K562 (cell line): ENCODE measurements around the gene PNMT. TPM values are rescaled to one million over a fixed set of nuclear protein-coding genes. Genes with fewer than 3 reads are reported as not detected.

Experiments used
- GABPB1 ChIP-seq: sonication (generic); formaldehyde crosslinking; IDR thresholded peaks from 2 replicates; pipeline ENCODE4 v1.8.0; 2022; ENCODE audit warnings: mild to moderate bottlenecking, missing genetic modification reagents
- GATAD2B ChIP-seq: fragments of 450-650 bp; IDR thresholded peaks from 2 replicates; pipeline ENCODE4 v1.6.1; 2017; ENCODE audit warnings: mild to moderate bottlenecking, borderline replicate concordance
- MLLT1 ChIP-seq, 2 experiments: fragments of 450-650 bp; IDR thresholded peaks; 2 replicates each; pipeline ENCODE4 v1.6.1; 2016
- NCOA4 ChIP-seq: fragments of 450-650 bp; IDR thresholded peaks from 2 replicates; pipeline ENCODE4 v1.6.1; 2018; ENCODE audit warnings: mild to moderate bottlenecking; ENCODE audit not compliant: partially characterized antibody
- PTTG1 ChIP-seq: fragments of 450-650 bp; IDR thresholded peaks from 2 replicates; pipeline ENCODE4 v1.6.1; 2016; ENCODE audit warnings: low read depth, mild to moderate bottlenecking, missing genetic modification characterization, missing compliant biosample characterization
- RBFOX2 ChIP-seq: fragments of 200-400 bp; formaldehyde crosslinking; IDR thresholded peaks from 2 replicates; pipeline ENCODE4 v1.6.1; 2017; ENCODE audit warnings: low read depth, mild to moderate bottlenecking, low read length, moderate library complexity
- RBM17 ChIP-seq: fragments of 200-400 bp; formaldehyde crosslinking; IDR thresholded peaks from 2 replicates; pipeline ENCODE4 v1.6.1; 2017; ENCODE audit warnings: low read depth, mild to moderate bottlenecking, low read length, borderline replicate concordance
- SNRNP70 ChIP-seq: fragments of 200-400 bp; formaldehyde crosslinking; optimal IDR thresholded peaks from 2 replicates; pipeline ENCODE3; 2017; ENCODE audit warnings: low read depth, low read length
- TCF3 ChIP-seq: sonication (generic); formaldehyde crosslinking; IDR thresholded peaks from 2 replicates; pipeline ENCODE4 v1.4.0; 2020; ENCODE audit warnings: mild to moderate bottlenecking, missing genetic modification reagents
- THRA ChIP-seq: fragments of 450-650 bp; IDR thresholded peaks from 2 replicates; pipeline ENCODE4 v1.6.1; 2017; ENCODE audit warnings: mild to moderate bottlenecking, moderate library complexity
- ZBTB12 ChIP-seq: fragments of 250-450 bp; sonication (Bioruptor Pico); IDR thresholded peaks from 2 replicates; pipeline ENCODE4 v1.4.0; 2020
- ZNF232 ChIP-seq: sonication (generic); formaldehyde crosslinking; IDR thresholded peaks from 2 replicates; pipeline ENCODE4 v1.8.0; 2022; ENCODE audit warnings: mild to moderate bottlenecking, missing genetic modification reagents
- ZNF239 ChIP-seq: fragments of 250-450 bp; sonication (Bioruptor Pico); IDR thresholded peaks from 2 replicates; pipeline ENCODE4 v1.4.0; 2020; ENCODE audit warnings: mild to moderate bottlenecking
- ZNF589 ChIP-seq: fragments of 200-800 bp; sonication (Bioruptor generic); IDR thresholded peaks from 2 replicates; pipeline ENCODE4 v1.6.1; 2016; ENCODE audit warnings: low read depth, missing genetic modification characterization, missing compliant biosample characterization
- polyA plus RNA-seq, 8 experiments: library from polyadenylated mRNA; depleted of rRNA in 4 of 8; stranded (reverse) in 5 of 8; unstranded in 3 of 8; fragments of >200 nt; fragmentation: Nextera tagmentation in 2 of 8; fragmentation: Illumina TruSeq in 1 of 8; extraction: Ambion mirVana in 2 of 8; extraction: Trizol in 1 of 8; gene quantifications; 2 replicates each; pipeline versions ENCODE4 v1.2.1 to v1.2.3, GENCODE V29; 2011 to 2014; ENCODE audit warnings: inconsistent platforms in 1 of 8, missing spikeins in 1 of 8
- total RNA-seq, 7 experiments: library from RNA; depleted of rRNA in 6 of 7; stranded (reverse); fragments of >200 nt in 6 of 7; fragmentation: Illumina TruSeq in 2 of 7; extraction: Trizol in 2 of 7; gene quantifications; 2 replicates each; pipeline versions ENCODE4 v1.2.1 to v1.2.3, GENCODE V29; 2011 to 2021; ENCODE audit warnings: low replicate concordance in 1 of 7
- TF ChIP-seq, protein P1 (sequence below): fragments of 250-450 bp; sonication (Bioruptor Pico); IDR thresholded peaks from 2 replicates; pipeline ENCODE4 v1.4.0; 2020
- TF ChIP-seq, protein P2 (sequence below): sonication (generic); formaldehyde crosslinking; IDR thresholded peaks from 2 replicates; pipeline ENCODE4 v1.8.0; 2022; ENCODE audit warnings: mild to moderate bottlenecking, missing genetic modification reagents

PNMT gene
- total and polyA plus RNA-seq, 9 of the 15 experiments (the other 6 are each of a cell fraction or from before 2014, with no cell fraction given), result 0.55 to 18.1 (median 5.8) TPM

DNA sequence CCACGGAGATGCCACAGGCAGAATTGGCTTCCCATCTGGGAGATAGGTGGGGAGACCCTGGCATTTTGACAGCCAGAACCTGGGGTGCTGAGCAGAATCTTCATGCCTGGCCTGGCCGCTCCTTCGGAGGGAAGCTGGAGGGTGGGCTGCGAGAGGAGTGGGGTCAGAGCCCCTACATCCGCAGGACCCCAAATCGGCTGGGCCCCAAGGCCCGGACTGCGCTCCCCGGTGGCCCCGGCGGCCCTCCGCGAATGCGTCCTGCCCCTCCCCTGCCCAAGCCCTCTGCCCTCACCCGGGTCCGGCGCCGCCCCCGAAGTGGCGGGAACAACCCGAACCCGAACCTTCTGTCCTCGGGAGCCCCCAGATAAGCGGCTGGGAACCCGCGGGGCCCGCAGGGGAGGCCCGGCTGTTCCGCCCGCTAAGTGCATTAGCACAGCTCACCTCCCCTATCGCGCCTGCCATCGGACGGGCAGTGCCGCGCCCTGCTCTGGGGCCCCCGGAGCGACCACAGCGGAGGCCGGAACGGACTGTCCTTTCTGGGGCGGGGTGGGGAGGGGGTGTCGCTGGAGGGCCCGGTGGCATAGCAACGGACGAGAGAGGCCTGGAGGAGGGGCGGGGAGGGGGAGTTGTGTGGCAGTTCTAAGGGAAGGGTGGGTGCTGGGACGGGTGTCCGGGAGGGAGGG is 850 bp upstream of the PNMT start (continued):
- TF ChIP-seq, protein P1, sequence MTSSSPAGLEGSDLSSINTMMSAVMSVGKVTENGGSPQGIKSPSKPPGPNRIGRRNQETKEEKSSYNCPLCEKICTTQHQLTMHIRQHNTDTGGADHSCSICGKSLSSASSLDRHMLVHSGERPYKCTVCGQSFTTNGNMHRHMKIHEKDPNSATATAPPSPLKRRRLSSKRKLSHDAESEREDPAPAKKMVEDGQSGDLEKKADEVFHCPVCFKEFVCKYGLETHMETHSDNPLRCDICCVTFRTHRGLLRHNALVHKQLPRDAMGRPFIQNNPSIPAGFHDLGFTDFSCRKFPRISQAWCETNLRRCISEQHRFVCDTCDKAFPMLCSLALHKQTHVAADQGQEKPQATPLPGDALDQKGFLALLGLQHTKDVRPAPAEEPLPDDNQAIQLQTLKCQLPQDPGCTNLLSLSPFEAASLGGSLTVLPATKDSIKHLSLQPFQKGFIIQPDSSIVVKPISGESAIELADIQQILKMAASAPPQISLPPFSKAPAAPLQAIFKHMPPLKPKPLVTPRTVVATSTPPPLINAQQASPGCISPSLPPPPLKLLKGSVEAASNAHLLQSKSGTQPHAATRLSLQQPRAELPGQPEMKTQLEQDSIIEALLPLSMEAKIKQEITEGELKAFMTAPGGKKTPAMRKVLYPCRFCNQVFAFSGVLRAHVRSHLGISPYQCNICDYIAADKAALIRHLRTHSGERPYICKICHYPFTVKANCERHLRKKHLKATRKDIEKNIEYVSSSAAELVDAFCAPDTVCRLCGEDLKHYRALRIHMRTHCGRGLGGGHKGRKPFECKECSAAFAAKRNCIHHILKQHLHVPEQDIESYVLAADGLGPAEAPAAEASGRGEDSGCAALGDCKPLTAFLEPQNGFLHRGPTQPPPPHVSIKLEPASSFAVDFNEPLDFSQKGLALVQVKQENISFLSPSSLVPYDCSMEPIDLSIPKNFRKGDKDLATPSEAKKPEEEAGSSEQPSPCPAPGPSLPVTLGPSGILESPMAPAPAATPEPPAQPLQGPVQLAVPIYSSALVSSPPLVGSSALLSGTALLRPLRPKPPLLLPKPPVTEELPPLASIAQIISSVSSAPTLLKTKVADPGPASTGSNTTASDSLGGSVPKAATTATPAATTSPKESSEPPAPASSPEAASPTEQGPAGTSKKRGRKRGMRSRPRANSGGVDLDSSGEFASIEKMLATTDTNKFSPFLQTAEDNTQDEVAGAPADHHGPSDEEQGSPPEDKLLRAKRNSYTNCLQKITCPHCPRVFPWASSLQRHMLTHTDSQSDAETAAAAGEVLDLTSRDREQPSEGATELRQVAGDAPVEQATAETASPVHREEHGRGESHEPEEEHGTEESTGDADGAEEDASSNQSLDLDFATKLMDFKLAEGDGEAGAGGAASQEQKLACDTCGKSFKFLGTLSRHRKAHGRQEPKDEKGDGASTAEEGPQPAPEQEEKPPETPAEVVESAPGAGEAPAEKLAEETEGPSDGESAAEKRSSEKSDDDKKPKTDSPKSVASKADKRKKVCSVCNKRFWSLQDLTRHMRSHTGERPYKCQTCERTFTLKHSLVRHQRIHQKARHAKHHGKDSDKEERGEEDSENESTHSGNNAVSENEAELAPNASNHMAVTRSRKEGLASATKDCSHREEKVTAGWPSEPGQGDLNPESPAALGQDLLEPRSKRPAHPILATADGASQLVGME (CRISPR knock-in tag), result no peak
- peak; percentile 77 for TF ChIP-seq RBFOX2
- no peak for TF ChIP-seq ZNF239
- no peak; the same call in 1 of the 2 replicates for TF ChIP-seq TCF3 (CRISPR knock-in tag)
- TF ChIP-seq MLLT1 (IDR thresholded peaks at IDR 0.05), result no peak; a peak in 1 of 4 replicates
- 0 out of 2 replicates have a peak, but pooled peaks have one; percentile 30 for TF ChIP-seq ZBTB12 (CRISPR knock-in tag)
- peak; percentile 85 for TF ChIP-seq GATAD2B
- TF ChIP-seq ZNF589, result no peak
- TF ChIP-seq, protein P2, sequence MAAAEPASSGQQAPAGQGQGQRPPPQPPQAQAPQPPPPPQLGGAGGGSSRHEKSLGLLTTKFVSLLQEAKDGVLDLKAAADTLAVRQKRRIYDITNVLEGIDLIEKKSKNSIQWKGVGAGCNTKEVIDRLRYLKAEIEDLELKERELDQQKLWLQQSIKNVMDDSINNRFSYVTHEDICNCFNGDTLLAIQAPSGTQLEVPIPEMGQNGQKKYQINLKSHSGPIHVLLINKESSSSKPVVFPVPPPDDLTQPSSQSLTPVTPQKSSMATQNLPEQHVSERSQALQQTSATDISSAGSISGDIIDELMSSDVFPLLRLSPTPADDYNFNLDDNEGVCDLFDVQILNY (CRISPR knock-in tag), result no peak
- no peak for TF ChIP-seq PTTG1 (tag)
- TF ChIP-seq NCOA4, result no peak
- TF ChIP-seq GABPB1 (CRISPR knock-in tag), result no peak
- no peak for TF ChIP-seq THRA
- TF ChIP-seq RBM17, result no peak
- TF ChIP-seq SNRNP70, result no peak
- TF ChIP-seq ZNF232 (CRISPR knock-in tag), result no peak
